Testis (tissue), 3 donors: ENCODE data around the gene ASTN1. TPM values are rescaled to one million over a fixed set of nuclear protein-coding genes. Genes with fewer than 3 reads are reported as not detected.

Experiments used
- DNase-seq: peaks from one replicate; pipeline ENCODE4 v3.0.0-alpha.2; 2019
- H3K27ac ChIP-seq, 2 donors: fragments of 200-600 bp; sonication (generic); one replicate each; pipeline ENCODE4 v1.5.1; 2019
- H3K27me3 ChIP-seq: fragments of 200-600 bp; sonication (generic); one replicate; pipeline ENCODE4 v1.5.1; 2019
- H3K36me3 ChIP-seq: fragments of 200-600 bp; sonication (generic); one replicate; pipeline ENCODE4 v1.5.1; 2017; ENCODE audit warnings: low read depth; ENCODE audit errors: missing control alignments
- H3K4me1 ChIP-seq: fragments of 200-600 bp; sonication (generic); one replicate; pipeline ENCODE4 v1.5.1; 2019
- H3K4me3 ChIP-seq, 2 donors: fragments of 200-600 bp; sonication (generic); one replicate each; pipeline ENCODE4 v1.5.1; 2017 to 2019
- H3K9me3 ChIP-seq: fragments of 200-600 bp; sonication (generic); one replicate; pipeline ENCODE4 v1.5.1; 2017
- POLR2A ChIP-seq: fragments of 450-650 bp; IDR thresholded peaks from one replicate; pipeline ENCODE4 v1.6.1; 2017; ENCODE audit warnings: antibody characterized with exemption, mild to moderate bottlenecking, moderate library complexity
- WGBS, 2 donors: methylation state at CpG; one replicate each; pipeline ENCODE4 v1.1.5; 2018; 5-methylcytosine and 5-hydroxymethylcytosine counted together
- intact Hi-C: fragments of 100-400 bp; cut with DNase I; formaldehyde crosslinking; loops from one replicate; pipeline ENCODE4 v1.15.1; 2023; ENCODE audit warnings: low total_unique reads
- polyA plus RNA-seq: library from polyadenylated mRNA; stranded (reverse); fragments of 350-450 nt; fragmentation: Illumina TruSeq; extraction: RNeasy Lipid Tissue Mini Kit (QIAGEN cat#74804); gene quantifications from one replicate; pipeline ENCODE4 v1.2.3, GENCODE V29; 2014; ENCODE audit warnings: low read depth, low replicate concordance; ENCODE audit not compliant: insufficient read depth
- total RNA-seq, 2 donors: library from RNA; depleted of rRNA; stranded (reverse); fragments of >200 nt; gene quantifications; one replicate each; pipeline ENCODE4 v1.2.3, GENCODE V29; 2016
- TF ChIP-seq, protein P1 (sequence below), 3 experiments: fragments of 450-650 bp in 2 of 3; fragments of 200-600 bp in 1 of 3; sonication (generic) in 1 of 3; IDR thresholded peaks; one replicate each; pipeline ENCODE4 v1.5.1; 2016 to 2019; ENCODE audit warnings: antibody characterized with exemption in 3 of 3, mild to moderate bottlenecking in 2 of 3, moderate library complexity in 1 of 3

ASTN1 gene
- total and polyA plus RNA-seq, 3 donors from 2014 or later = 1.2 to 2.7 (median 2.1) TPM

DNA sequence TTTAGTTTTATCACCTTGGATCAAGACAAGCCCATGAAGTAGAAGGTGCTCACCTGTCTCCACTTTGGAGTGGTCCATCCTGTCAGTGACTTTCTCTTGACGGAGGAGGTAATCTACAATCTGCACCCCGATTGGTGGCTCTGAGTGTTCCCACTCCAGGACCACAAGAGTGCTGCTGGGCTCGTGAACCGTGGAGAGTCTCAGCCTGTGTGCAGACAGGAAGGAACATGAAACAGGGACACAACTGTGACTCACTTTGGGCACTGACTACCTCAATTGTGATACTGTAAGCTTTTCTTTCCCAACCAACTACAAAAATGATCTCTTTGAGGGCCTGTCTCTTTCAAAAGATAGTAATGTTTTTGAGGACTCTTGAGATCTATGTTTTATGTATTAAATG is 280.2 kb downstream of the ASTN1 start:
- Histone ChIP-seq H3K4me1 (no peaks in the 10 kb centered on the region), H3K27ac (no peak overlapping the region), H3K36me3 (no peaks in the 10 kb centered on the region), H3K9me3 (no peaks in the 10 kb centered on the region), H3K4me3 (no peak overlapping the region), H3K27me3 (no peaks in the 10 kb centered on the region)
- TF ChIP-seq, protein P1, sequence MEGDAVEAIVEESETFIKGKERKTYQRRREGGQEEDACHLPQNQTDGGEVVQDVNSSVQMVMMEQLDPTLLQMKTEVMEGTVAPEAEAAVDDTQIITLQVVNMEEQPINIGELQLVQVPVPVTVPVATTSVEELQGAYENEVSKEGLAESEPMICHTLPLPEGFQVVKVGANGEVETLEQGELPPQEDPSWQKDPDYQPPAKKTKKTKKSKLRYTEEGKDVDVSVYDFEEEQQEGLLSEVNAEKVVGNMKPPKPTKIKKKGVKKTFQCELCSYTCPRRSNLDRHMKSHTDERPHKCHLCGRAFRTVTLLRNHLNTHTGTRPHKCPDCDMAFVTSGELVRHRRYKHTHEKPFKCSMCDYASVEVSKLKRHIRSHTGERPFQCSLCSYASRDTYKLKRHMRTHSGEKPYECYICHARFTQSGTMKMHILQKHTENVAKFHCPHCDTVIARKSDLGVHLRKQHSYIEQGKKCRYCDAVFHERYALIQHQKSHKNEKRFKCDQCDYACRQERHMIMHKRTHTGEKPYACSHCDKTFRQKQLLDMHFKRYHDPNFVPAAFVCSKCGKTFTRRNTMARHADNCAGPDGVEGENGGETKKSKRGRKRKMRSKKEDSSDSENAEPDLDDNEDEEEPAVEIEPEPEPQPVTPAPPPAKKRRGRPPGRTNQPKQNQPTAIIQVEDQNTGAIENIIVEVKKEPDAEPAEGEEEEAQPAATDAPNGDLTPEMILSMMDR (IDR thresholded peaks at IDR 0.05) = no peak
- TF ChIP-seq POLR2A = no peak
- WGBS, 2 donors = 96 to 97% methylated on average over 4 of the region's 4 CpGs
- DNase-seq = no peak
- intact Hi-C loops = no loop called here

DNA sequence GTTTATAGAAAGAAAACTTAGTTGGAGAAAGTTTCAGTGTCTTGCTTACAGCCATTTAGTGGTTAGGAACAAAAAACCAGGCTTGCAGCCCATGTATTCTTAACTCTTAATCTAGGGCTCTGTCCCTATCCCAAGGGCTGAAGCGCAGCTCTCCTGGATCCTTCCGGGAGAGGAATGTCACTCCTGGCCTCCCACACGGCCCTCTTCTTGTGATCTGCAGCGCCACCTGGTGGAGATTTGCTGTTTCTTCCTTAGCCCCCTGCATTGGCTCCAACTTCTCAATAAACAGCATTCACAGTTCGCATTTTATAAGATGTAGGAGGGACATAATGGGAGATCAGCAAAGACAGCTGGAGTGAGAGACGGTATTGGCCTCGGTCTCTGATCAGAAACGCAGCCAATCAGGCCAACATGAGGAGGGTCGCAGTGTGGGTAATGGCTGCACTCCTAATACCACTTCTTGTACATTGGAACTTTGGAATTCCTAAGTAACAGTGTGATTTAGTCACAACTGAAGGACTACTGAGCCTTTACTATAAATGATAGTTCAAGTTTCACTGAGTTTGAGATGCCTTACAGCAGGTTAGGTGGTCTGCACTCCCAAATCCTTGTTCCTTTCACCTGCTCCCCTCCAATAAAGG is 283.4 kb downstream of the ASTN1 start:
- Histone ChIP-seq H3K4me3 (no peak overlapping the region), H3K27me3 (no peaks in the 10 kb centered on the region), H3K27ac (no peak overlapping the region), H3K4me1 (no peaks in the 10 kb centered on the region), H3K9me3 (no peaks in the 10 kb centered on the region), H3K36me3 (no peaks in the 10 kb centered on the region)
- TF ChIP-seq POLR2A = no peak
- TF ChIP-seq, protein P1 (IDR thresholded peaks at IDR 0.05) = peak; percentile 85 to 91 (median 86)
- peak; percentile 89 for DNase-seq
- intact Hi-C loops = no loop called here
- 11 to 19% methylated on average over 9 of the region's 9 CpGs for WGBS, 2 donors

DNA sequence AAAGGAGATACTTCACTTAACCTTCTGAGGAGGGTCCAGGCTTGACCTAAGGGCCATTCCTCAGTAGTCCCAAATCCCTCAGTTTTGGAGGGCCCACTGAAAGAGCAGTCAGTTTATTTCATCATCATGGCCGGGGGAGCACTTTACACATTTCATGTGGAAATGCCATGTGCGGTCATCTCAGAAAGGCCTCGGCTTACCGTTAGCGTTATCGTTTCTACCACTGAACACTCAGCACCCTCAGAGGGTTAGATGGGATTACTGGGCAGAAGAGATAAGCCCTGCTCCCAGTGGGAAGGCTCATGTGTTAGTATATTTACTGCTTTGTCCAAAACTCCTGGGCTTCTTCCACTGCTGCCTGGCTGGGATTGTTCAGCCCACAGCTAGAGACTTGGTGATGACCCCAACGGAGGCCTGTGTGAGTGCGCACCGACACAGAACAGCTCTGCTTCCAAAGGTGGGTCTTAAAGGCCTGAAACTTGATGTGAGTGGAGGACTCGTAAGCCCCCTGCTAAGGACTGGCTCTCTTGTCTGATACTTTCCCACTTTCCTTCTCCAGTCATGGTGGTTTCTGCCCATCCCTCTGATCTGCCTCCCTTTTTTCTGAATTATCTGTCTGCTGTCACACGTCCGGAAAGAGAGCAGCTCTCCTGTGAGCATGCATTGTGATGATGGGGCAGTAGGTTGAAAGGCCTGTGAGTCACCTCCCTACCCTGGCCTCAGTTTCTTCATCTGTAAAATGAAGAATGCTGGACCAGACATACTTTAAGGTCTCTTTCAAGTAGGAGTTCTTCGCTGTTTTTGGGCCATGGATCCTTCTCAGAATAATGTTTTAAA is 284.5 kb downstream of the ASTN1 start:
- WGBS, 2 donors = 91 to 95% methylated on average over 11 to 13 of the region's 13 CpGs
- no peak for TF ChIP-seq POLR2A
- TF ChIP-seq, protein P1 (IDR thresholded peaks at IDR 0.05) = no peak
- intact Hi-C loops = no loop called here
- Histone ChIP-seq H3K27me3 (no peaks in the 10 kb centered on the region), H3K27ac (no peak overlapping the region), H3K36me3 (no peaks in the 10 kb centered on the region), H3K4me1 (no peaks in the 10 kb centered on the region), H3K9me3 (no peaks in the 10 kb centered on the region), H3K4me3 (no peak overlapping the region)
- no peak for DNase-seq

DNA sequence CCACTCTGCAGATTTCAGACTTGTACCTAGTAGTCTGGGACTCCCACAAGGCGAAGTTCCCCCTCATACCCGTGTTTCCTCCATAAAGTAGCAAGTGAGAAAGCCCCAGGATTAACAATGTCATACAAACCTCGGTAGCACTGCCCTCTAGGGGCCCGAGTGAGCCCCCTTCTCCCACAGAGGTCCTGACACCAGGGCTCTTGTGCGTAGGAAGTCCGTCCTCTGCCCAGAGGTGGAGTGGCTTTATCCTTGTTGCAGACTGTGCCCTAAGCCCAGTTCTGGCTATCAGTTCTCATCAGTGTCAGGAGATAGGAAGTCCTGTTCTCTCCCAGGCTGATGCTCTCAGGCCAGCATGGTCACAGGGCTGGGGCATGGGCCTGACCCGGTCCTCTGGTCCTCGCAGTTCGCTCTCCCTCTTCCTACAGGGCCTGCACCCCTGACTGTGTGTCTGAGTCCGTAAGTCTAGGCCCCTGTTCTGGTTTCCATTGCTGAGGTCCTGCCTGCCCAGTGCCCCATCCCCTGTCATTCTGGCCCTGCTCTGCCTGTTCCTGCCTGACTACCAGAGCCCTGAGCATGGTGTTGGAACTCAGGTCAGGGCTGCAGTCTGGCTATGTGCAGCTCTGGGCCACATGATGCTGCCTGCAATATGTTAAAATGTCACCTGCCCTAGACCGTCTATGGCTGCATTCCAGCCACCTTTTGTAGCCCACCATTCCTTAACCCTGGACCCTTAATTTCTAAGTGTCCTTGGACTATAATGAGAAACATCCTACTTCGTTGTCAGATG is 285.6 kb downstream of the ASTN1 start:
- Histone ChIP-seq H3K27me3 (no peaks in the 10 kb centered on the region), H3K9me3 (no peaks in the 10 kb centered on the region), H3K4me1 (no peaks in the 10 kb centered on the region), H3K36me3 (no peaks in the 10 kb centered on the region), H3K27ac (no peak overlapping the region), H3K4me3 (no peak overlapping the region)
- intact Hi-C loops = no loop called here
- TF ChIP-seq, protein P1 (IDR thresholded peaks at IDR 0.05) = no peak
- TF ChIP-seq POLR2A = no peak
- DNase-seq = no peak
- WGBS, 2 donors = 87 to 89% methylated on average over 11 to 12 of the region's 12 CpGs
